Body of pancreas (tissue), 4 donors: ENCODE data around the gene ASRGL1.
"Not testable (repeated sequence)": the region's sequence is repeated elsewhere in the genome, so short reads cannot be mapped to it uniquely, and the experiment has no call there.

ENCODE experiments used
- CTCF ChIP-seq, 7 experiments: fragments of 450-650 bp in 4 of 7; fragments of 200-600 bp in 3 of 7; sonication (generic) in 3 of 7; IDR thresholded peaks; one replicate each; pipeline ENCODE4 v1.5.1; 2016 to 2019; ENCODE audit warnings: antibody characterized with exemption in 7 of 7
- POLR2A ChIP-seq, 3 donors: fragments of 450-650 bp; IDR thresholded peaks; one replicate each; pipeline ENCODE4 v1.6.1; 2016; ENCODE audit warnings: antibody characterized with exemption in 3 of 3, mild to moderate bottlenecking in 2 of 3

- TF ChIP-seq CTCF, POLR2A (IDR thresholded peaks at IDR 0.05): not testable (repeated sequence)
These were observed 9.7 kb upstream of the ASRGL1 start for GRCh38 chr11:62327541-62327940.
